Heart left ventricle (tissue), 16 donors: ENCODE measurements around the gene UGT1A7. TPM values are rescaled to one million over a fixed set of nuclear protein-coding genes. Genes with fewer than 3 reads are reported as not detected.

Experiments
- ATAC-seq, 4 donors: fragments of 200-7000 bp; cut with Tn5 transposase; one replicate each; pipeline ENCODE4 v1.9.1; 2020 to 2022; ENCODE audit warnings: moderate library complexity in 4 of 4, mild to moderate bottlenecking in 3 of 4, moderate number of reproducible peaks in 1 of 4
- DNase-seq, 5 donors: peaks; one replicate each; pipeline ENCODE4 v3.0.0-alpha.2; 2020
- H3K27ac ChIP-seq, 12 donors: fragments of 200-600 bp; sonication (generic) in 4 of 12; one replicate each; pipeline versions ENCODE4 v1.5.0 to v1.8.0; 2016 to 2022; ENCODE audit warnings: mild to moderate bottlenecking in 2 of 12
- H3K27me3 ChIP-seq, 9 donors: fragments of 200-600 bp; sonication (generic) in 2 of 9; one replicate each; pipeline versions ENCODE4 v1.5.1 to v1.8.0; 2016 to 2022; ENCODE audit warnings: mild to moderate bottlenecking in 3 of 9
- H3K36me3 ChIP-seq, 9 donors: fragments of 200-600 bp; sonication (generic) in 2 of 9; one replicate each; pipeline versions ENCODE4 v1.5.0 to v1.8.0; 2018 to 2022; ENCODE audit warnings: mild to moderate bottlenecking in 2 of 9
- H3K4me1 ChIP-seq, 12 donors: fragments of 200-600 bp; sonication (generic) in 4 of 12; one replicate each; pipeline versions ENCODE4 v1.5.0 to v1.8.0; 2016 to 2022; ENCODE audit warnings: mild to moderate bottlenecking in 3 of 12
- H3K4me3 ChIP-seq, 12 donors: fragments of 200-600 bp; sonication (generic) in 4 of 12; one replicate each; pipeline versions ENCODE4 v1.5.0 to v1.8.0; 2017 to 2022; ENCODE audit warnings: mild to moderate bottlenecking in 9 of 12, moderate library complexity in 4 of 12
- H3K9me3 ChIP-seq, 12 donors: fragments of 200-600 bp; sonication (generic) in 4 of 12; one replicate each; pipeline versions ENCODE4 v1.5.0 to v1.8.0; 2016 to 2022; ENCODE audit warnings: mild to moderate bottlenecking in 1 of 12
- CTCF ChIP-seq, 12 donors: fragments of 200-600 bp; sonication (generic) in 4 of 12; IDR thresholded peaks; one replicate each; pipeline versions ENCODE4 v1.5.0 to v1.8.0; 2018 to 2022; ENCODE audit warnings: antibody characterized with exemption in 12 of 12, mild to moderate bottlenecking in 5 of 12
- POLR2A ChIP-seq, 2 donors: fragments of 450-650 bp; IDR thresholded peaks; one replicate each; pipeline ENCODE4 v1.6.1; 2017; ENCODE audit warnings: antibody characterized with exemption in 2 of 2, mild to moderate bottlenecking in 2 of 2, moderate library complexity in 2 of 2
- WGBS, 4 donors: extraction: QIAGEN DNeasy Blood & Tissue Kit in 2 of 4; methylation state at CpG; one replicate each; pipeline versions ENCODE4 v1.1.5 to v1.1.7; 2013 to 2018; 5-methylcytosine and 5-hydroxymethylcytosine counted together
- intact Hi-C, 10 donors: fragments of 100-400 bp; cut with DNase I; formaldehyde crosslinking; loops; one replicate each; pipeline versions ENCODE4 v1.11.1 to v1.14.2; 2022
- polyA plus RNA-seq, 2 donors: library from polyadenylated mRNA; stranded (reverse); fragments of 200-250 nt; gene quantifications; one replicate each; pipeline ENCODE4 v1.2.3, GENCODE V29; 2013
- total RNA-seq, 9 donors: library from RNA; depleted of rRNA in 2 of 9; stranded (reverse); fragments of >200 nt in 2 of 9; fragmentation: NEBNext Ultra II Directional in 3 of 9; extraction: Animal tissue kit (Norgen Biotek cat#: 25700) in 3 of 9; gene quantifications; one replicate each; pipeline versions ENCODE4 v1.1.0 to v1.2.4, GENCODE V29; 2016 to 2023
- donor health status: ischemic (EF 13 %, LVEDD 7.1; RV severe dilation, severe dysfunction).
- donor health status: healthy with polysubstance abuse.
- donor health status: DM: no; HTN: yes; CAD: no.
- donor health status: DM: no; HTN: no; CAD: no.
- donor health status: ischemic (EF 25% LVEDD 6.9; RV normal size, moderate dysfunction).
- donor health status: ischemic (EF 25% LVEDD 5.7; RV mildly dilated, moderate dysfunction).
- donor health status: healthy.
- donor health status: DM: yes; HTN: yes; CAD: no.
- donor health status: ischemic (EF 35%, LVEDD 5.7; RV mildly dilated, moderate dysfunction).
- donor health status: nonischemic (EF 11% LVEDD 7.7; RV severe dilation, severe dysfunction).
- donor health status: DM: yes; HTN: yes; CAD: no.
- donor health status: PGD.
- donor health status: ischemic (EF 29% LVEDD 5.4; RV normal size, mild dysfunction).
- donor health status: nonischemic (EF 23%, LVEDD 6.1; RV moderate dilation, normal function).

The UGT1A7 gene
- total and polyA plus RNA-seq, 11 donors = not detected

GRCh38 chr2:233674314-233674713, 7.4 kb upstream of the UGT1A7 start:
- WGBS, 4 donors = 38 to 48% (median 43%) methylated on average over 1 of the region's 1 CpG
- Histone ChIP-seq H3K36me3 (no peaks in the 10 kb centered on the region), H3K4me1 (no peaks in the 10 kb centered on the region), H3K27ac (no peak overlapping the region), H3K9me3 (peaks cover 0 to 4% (median 0%) of the 10 kb centered on the region in 12 donors), H3K4me3 (no peak overlapping the region), H3K27me3 (peaks cover 0 to 17% (median 0%) of the 10 kb centered on the region in 9 donors)
- intact Hi-C loops = no loop called here
- no peak for TF ChIP-seq POLR2A (IDR thresholded peaks at IDR 0.05)
- no peak for TF ChIP-seq CTCF (IDR thresholded peaks at IDR 0.05)
- DNase-seq = no peak
- ATAC-seq = no peak

- H3K4me1 ChIP-seq = no peaks in the 10 kb centered on the region
- no peak for ATAC-seq
- H3K9me3 ChIP-seq = no peaks in the 10 kb centered on the region
- 31 to 43% (median 35%) methylated on average over 4 of the region's 4 CpGs for WGBS, 4 donors
- H3K36me3 ChIP-seq = no peaks in the 10 kb centered on the region
- TF ChIP-seq POLR2A (IDR thresholded peaks at IDR 0.05) = no peak
- no peak for TF ChIP-seq CTCF (IDR thresholded peaks at IDR 0.05)
- DNase-seq = no peak
- H3K4me3 ChIP-seq = no peak overlapping the region
- H3K27me3 ChIP-seq = peaks cover 0 to 21% (median 0%) of the 10 kb centered on the region in 9 donors
- no peak overlapping the region for H3K27ac ChIP-seq
- intact Hi-C loops = no loop called here
Observed at GRCh38 chr2:233674995-233675394, 6.7 kb upstream of the UGT1A7 start.

- Histone ChIP-seq H3K4me3 (no peak overlapping the region), H3K4me1 (no peaks in the 10 kb centered on the region), H3K27ac (no peak overlapping the region), H3K36me3 (no peaks in the 10 kb centered on the region), H3K9me3 (no peaks in the 10 kb centered on the region), H3K27me3 (peaks cover 0 to 21% (median 0%) of the 10 kb centered on the region in 9 donors)
- DNase-seq (no peak), ATAC-seq (no peak)
- TF ChIP-seq CTCF (IDR thresholded peaks at IDR 0.05) (no peak), POLR2A (IDR thresholded peaks at IDR 0.05) (no peak)
- intact Hi-C loops = no loop called here
- WGBS, 4 donors = 80 to 90% (median 85%) methylated on average over 2 of the region's 2 CpGs
Observed at GRCh38 chr2:233676046-233676445, 5.7 kb upstream of the UGT1A7 start.

GRCh38 chr2:233679196-233679595, 2.5 kb upstream of the UGT1A7 start:
- DNase-seq = no peak
- intact Hi-C loops = no loop called here
- WGBS, 4 donors = 74 to 84% (median 78%) methylated on average over 4 of the region's 4 CpGs
- Histone ChIP-seq H3K9me3 (no peaks in the 10 kb centered on the region), H3K27me3 (peaks cover 0 to 21% (median 0%) of the 10 kb centered on the region in 9 donors), H3K27ac (no peak overlapping the region), H3K4me1 (no peaks in the 10 kb centered on the region), H3K36me3 (no peaks in the 10 kb centered on the region), H3K4me3 (no peak overlapping the region)
- no peak for TF ChIP-seq POLR2A (IDR thresholded peaks at IDR 0.05)
- no peak for TF ChIP-seq CTCF (IDR thresholded peaks at IDR 0.05)
- ATAC-seq = no peak
